NCI-H446 (cell line): ENCODE measurements around the gene PCDHGA1.

ENCODE experiments used
- DNase-seq, 2 experiments: peaks; one replicate each; lab custom pipeline; 2025; lab: John Stamatoyannopoulos, UW

PCDHGA1 gene

GRCh38 chr5:141441571-141442170, 111.4 kb downstream of the PCDHGA1 start:
- no peak for DNase-seq

GRCh38 chr5:141465351-141465750, 135.0 kb downstream of the PCDHGA1 start:
- no peak for DNase-seq

GRCh38 chr5:141475625-141476131, 145.4 kb downstream of the PCDHGA1 start, which contains the start of gene PCDHGC3:
PCDHGC3 (plus strand) TSS chr5:141475966; CDS start chr5:141476117, 151 bp downstream.
- DNase-seq: peak; percentile 69 to 93

GRCh38 chr5:141476132-141476911, 146.0 kb downstream of the PCDHGA1 start:
- DNase-seq: no peak

- DNase-seq: no peak
Observed at GRCh38 chr5:141477044-141477575, 146.8 kb downstream of the PCDHGA1 start.

GRCh38 chr5:141477815-141478214, 147.5 kb downstream of the PCDHGA1 start:
- DNase-seq: no peak

- DNase-seq: no peak
Observed at GRCh38 chr5:141478321-141478945, 148.1 kb downstream of the PCDHGA1 start.

- no peak for DNase-seq
Observed at GRCh38 chr5:141479776-141480175, 149.5 kb downstream of the PCDHGA1 start.

GRCh38 chr5:141483902-141484301, 153.6 kb downstream of the PCDHGA1 start:
- no peak for DNase-seq

GRCh38 chr5:141484310-141484640, 154.0 kb downstream of the PCDHGA1 start:
- DNase-seq: no peak

GRCh38 chr5:141484641-141485311, 154.5 kb downstream of the PCDHGA1 start, which contains the start of gene PCDHGC4:
PCDHGC4 (plus strand) TSS chr5:141485030; CDS start chr5:141485174, 144 bp downstream.
- DNase-seq: no peak

- no peak for DNase-seq
Observed at GRCh38 chr5:141485321-141486055, 155.2 kb downstream of the PCDHGA1 start.

GRCh38 chr5:141486091-141486490, 155.8 kb downstream of the PCDHGA1 start:
- DNase-seq: no peak

GRCh38 chr5:141487131-141487530, 156.8 kb downstream of the PCDHGA1 start:
- no peak for DNase-seq

GRCh38 chr5:141488591-141489561, 158.6 kb downstream of the PCDHGA1 start, which contains the start of gene PCDHGC5:
PCDHGC5 (plus strand) TSS chr5:141489081; CDS start chr5:141489241, 160 bp downstream.
- DNase-seq: peak in 1 of 2 experiments; percentile 4

- no peak for DNase-seq
Observed at GRCh38 chr5:141489841-141490240, 159.5 kb downstream of the PCDHGA1 start.

- DNase-seq: no peak
Observed at GRCh38 chr5:141490271-141490670, 160.0 kb downstream of the PCDHGA1 start.

- DNase-seq: no peak
Observed at GRCh38 chr5:141490771-141491170, 160.5 kb downstream of the PCDHGA1 start.

GRCh38 chr5:141491323-141492167, 161.2 kb downstream of the PCDHGA1 start:
- DNase-seq: no peak
